ENCODE results near the gene KCNQ5. TPM values are rescaled to one million over a fixed set of nuclear protein-coding genes. Genes with fewer than 3 reads are reported as not detected.
A peak's percentile ranks its signal among the peaks of the same experiment; 100 is the strongest.

Gene KCNQ5
- total RNA-seq, 1 donor from 2014 or later: 0.49 TPM

GRCh38 chr6:72925136-72925535 is 303.3 kb downstream of the KCNQ5 start:
- DNase-seq (ENCODE audit: low spot score) (no peak), ATAC-seq (no peak)
- intact Hi-C loops (cut with DNase I): no loop called here

GRCh38 chr6:72930556-72931132 is 308.8 kb downstream of the KCNQ5 start:
- intact Hi-C loops (cut with DNase I): no loop called here
- DNase-seq (ENCODE audit: low spot score) (no peak), ATAC-seq (no peak)

GRCh38 chr6:72931325-72931887 is 309.5 kb downstream of the KCNQ5 start:
- no peak for DNase-seq (ENCODE audit: low spot score)
- intact Hi-C loops (cut with DNase I): no loop called here
- ATAC-seq: no peak

DNA sequence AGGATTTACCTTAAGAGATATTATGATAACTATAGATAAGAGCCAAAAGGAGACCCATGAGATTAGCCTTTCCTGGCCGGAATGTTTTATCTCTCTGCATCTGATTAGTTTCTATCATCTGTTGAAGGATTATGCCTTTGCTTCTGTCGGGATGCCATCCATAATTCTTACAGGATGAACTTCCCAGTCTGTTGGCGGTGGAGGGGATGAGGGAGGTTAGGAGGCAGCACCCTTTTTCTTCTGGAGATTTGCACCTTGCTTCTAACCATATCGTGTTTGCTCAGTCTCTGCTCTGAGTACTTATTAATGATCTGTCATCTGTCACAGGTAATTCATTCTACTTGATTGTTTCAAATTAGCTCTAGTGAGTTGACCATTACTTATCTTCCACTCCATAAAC is 311.4 kb downstream of the KCNQ5 start:
- ATAC-seq (no peak), DNase-seq (ENCODE audit: low spot score) (no peak)
- intact Hi-C loops (cut with DNase I): no loop called here

DNA sequence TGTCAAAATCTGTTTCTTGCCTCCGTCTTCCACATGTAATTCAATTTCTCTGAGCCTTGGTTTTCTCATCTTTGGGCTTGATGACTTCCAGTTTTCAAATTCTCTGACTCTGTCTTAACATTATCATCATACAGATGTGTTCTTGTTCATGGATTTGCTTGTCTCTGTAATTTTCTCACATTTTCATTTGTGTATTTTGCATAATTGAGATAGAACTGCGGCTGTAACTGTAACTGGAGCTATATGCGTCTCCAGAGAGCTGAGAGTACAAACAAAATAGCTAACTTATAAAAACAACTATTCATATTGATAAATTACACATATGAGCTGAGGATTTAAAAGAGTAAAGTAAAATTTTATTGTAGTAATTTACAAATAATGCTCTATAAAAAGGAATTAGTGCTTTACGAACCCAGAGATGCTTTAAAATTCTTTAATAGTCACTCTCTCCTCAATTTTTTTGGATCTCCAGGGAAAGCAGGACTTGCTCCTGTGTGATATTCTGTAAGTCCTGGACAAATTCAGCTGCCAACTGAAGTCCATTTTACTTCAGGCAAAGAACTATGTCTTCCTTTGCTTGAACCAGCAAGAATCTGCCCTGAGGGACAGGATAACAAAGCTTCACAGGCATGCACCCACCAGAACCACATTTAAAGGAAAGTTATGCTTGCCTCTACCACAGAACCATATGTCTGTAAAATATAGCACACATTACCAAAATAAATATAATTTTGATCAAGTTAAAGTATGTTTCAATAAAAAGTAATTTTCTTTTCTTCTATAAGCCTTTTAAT is 315.1 kb downstream of the KCNQ5 start:
- ATAC-seq (no peak), DNase-seq (ENCODE audit: low spot score) (no peak)
- intact Hi-C loops (cut with DNase I): no loop called here

- DNase-seq (ENCODE audit: low spot score) (no peak), ATAC-seq (peak; percentile 69)
- intact Hi-C loops (cut with DNase I): no loop called here
Measured at GRCh38 chr6:72938104-72938503, 316.2 kb downstream of the KCNQ5 start.

- intact Hi-C loops (cut with DNase I): no loop called here
- no peak for DNase-seq (ENCODE audit: low spot score)
- ATAC-seq: no peak
Measured at GRCh38 chr6:72939004-72939403, 317.1 kb downstream of the KCNQ5 start.

- intact Hi-C loops (cut with DNase I): no loop called here
- ATAC-seq (no peak), DNase-seq (ENCODE audit: low spot score) (no peak)
Measured at GRCh38 chr6:72940265-72940664, 318.4 kb downstream of the KCNQ5 start.

DNA sequence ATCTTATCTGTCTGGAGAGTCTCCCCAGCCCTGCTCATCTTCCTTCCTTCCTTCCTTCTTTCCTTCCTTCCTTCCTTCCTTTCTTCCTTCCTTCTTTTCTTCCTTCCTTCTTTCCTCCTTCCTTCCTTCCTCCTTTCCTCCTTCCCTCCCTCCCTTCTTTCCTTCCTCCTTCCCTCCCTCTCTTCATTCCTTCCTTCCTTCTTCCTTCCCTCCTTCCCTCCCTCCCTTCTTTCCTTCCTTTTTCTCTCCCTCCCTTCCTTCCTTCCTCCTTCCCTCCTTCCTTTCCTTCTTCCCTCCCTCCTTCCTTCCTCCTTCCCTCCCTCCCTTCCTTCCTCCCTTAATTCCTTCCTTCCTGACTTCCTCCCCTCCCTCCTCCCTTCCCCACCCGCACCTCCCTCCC is 319.4 kb downstream of the KCNQ5 start:
- no peak for ATAC-seq

GRCh38 chr6:72941751-72942150 is 319.9 kb downstream of the KCNQ5 start:
- intact Hi-C loops (cut with DNase I): no loop called here
- ATAC-seq: no peak

More for the DNA sequence above, 319.4 kb downstream of the KCNQ5 start:
- intact Hi-C loops (cut with DNase I): no loop called here
- DNase-seq (ENCODE audit: low spot score): no peak

DNA sequence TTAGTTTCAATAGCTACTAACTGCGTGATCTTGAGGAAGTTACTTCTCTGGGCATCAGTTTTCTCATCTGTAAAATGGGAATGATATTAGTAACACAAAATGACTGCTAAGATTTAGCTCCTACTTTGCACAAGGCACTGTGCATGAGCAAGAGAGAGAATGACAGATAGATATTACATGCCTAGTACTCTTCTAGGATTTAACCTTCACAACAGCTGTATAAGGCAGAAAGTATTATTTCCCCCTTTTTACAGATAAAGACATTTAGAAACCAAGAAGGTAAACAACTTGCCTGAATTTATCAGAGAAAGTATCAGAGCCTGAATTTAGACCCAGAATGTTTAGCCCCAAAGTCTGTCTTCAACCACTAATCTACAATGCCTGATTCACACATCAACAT is 321.8 kb downstream of the KCNQ5 start:
- intact Hi-C loops (cut with DNase I): no loop called here
- no peak for ATAC-seq
- DNase-seq (ENCODE audit: low spot score): no peak

More at GRCh38 chr6:72941751-72942150, 319.9 kb downstream of the KCNQ5 start:
- DNase-seq (ENCODE audit: low spot score): no peak

DNA sequence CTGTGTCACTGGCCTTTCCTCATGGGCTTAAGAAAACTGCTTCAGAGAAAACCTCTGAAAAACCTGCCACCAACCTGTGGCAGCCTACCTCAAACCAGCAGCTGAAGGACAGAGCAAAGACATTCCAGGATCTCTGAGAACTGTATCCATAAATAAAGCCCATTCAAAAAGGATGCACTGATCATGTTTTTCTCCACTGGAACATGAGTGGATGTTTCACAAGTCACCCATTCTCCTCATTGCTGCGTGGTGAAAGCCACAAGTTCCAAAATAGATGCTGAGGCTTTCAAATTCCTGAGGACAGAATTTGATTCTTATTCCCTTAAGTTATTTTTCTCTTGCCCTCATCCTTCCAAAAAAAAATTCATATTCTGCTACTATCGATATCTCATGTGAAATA is 322.8 kb downstream of the KCNQ5 start:
- ATAC-seq: no peak
- no peak for DNase-seq (ENCODE audit: low spot score)
- intact Hi-C loops (cut with DNase I): no loop called here

GRCh38 chr6:72946774-72947173 is 324.9 kb downstream of the KCNQ5 start:
- intact Hi-C loops (cut with DNase I): no loop called here
- DNase-seq (ENCODE audit: low spot score) (no peak), ATAC-seq (no peak)

GRCh38 chr6:72947534-72947933 is 325.7 kb downstream of the KCNQ5 start:
- intact Hi-C loops (cut with DNase I): no loop called here
- no peak for ATAC-seq
- no peak for DNase-seq (ENCODE audit: low spot score)

DNA sequence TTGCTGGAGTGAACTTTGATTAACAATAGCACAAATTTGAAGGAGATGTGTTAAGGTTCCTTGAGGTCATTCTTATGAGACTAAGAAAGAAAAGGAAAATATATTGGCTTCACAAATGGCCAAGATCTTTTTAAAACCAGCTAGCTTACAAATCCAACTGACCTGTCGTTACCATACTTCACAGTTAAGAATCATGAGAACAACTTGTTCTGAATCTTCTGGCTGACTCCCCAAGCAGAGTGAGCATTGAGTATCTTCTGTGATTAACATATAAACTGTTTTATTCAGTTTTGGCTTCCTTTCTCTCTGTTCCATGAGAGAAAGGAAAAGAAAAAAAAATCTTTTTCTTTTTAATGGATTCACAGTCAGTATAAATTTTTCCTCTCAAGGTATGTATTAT is 326.3 kb downstream of the KCNQ5 start:
- intact Hi-C loops (cut with DNase I): loop anchor here (2.0 kb wide), 1 partner anchor 57 kb away; no protein-coding TSS in a partner anchor
- DNase-seq (ENCODE audit: low spot score) (no peak), ATAC-seq (peak; percentile 45)

- DNase-seq (ENCODE audit: low spot score) (no peak), ATAC-seq (peak; percentile 80)
- intact Hi-C loops (cut with DNase I): no loop called here
Measured at GRCh38 chr6:72950114-72950860, 328.4 kb downstream of the KCNQ5 start.

DNA sequence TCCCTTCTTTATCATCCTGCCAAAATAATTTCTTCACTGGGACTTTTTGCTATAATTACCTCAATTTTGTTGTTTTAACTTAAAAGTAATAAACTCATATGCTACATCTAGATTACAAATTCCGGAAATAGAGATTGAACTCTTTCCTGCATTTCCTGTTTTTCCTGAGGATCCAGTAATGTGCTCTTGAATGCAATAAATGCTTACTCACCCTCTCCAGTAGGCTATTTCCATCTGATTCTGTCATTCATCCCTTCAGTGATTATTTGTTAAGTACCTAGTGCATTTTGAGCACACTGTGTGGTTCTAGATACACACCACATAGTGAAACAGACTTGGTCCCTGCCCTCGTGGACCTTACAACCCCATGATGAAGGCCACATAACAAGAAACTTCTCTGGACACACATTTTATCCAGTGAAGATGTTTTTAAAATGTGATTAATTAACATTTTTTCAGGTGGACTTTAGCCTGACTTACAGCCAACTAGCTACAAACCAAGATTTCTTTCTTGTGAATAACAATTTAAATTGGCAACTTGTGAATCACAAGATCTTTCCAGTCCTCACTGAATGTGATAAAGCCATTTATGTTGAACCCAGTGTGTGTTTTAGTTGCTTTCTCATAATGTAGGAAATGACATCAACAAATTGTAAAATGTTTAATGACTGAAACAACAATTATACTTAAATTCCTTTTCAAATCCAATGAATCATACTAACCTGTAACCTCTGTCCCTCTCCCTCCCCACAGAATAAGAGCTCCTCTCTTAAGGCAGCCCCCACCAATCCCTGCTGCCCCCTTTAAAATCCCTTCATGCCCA is 331.2 kb downstream of the KCNQ5 start:
- ATAC-seq (no peak), DNase-seq (ENCODE audit: low spot score) (no peak)
- intact Hi-C loops (cut with DNase I): no loop called here

GRCh38 chr6:72953971-72954381 is 332.1 kb downstream of the KCNQ5 start:
- ATAC-seq: no peak
- DNase-seq (ENCODE audit: low spot score): no peak
- intact Hi-C loops (cut with DNase I): no loop called here

GRCh38 chr6:72954716-72955115 is 332.9 kb downstream of the KCNQ5 start:
- ATAC-seq (no peak), DNase-seq (ENCODE audit: low spot score) (no peak)
- intact Hi-C loops (cut with DNase I): no loop called here
